Mesendoderm (in vitro differentiated cells): ENCODE data around the gene MRPL28.

Source experiments
- DNase-seq: peaks from one replicate; pipeline ENCODE4 v3.0.0; 2013
- H2AK5ac ChIP-seq: 2 replicates; pipeline ENCODE4 v1.6.1; 2013; ENCODE audit warnings: low read length, inconsistent platforms
- H2BK120ac ChIP-seq: 2 replicates; pipeline ENCODE4 v1.6.1; 2013; ENCODE audit warnings: low read depth, mild to moderate bottlenecking, low read length, moderate library complexity, mixed read lengths
- H2BK15ac ChIP-seq: replicated peaks from 2 replicates; pipeline ENCODE4 v1.6.1; 2013; ENCODE audit warnings: low read depth, mild to moderate bottlenecking, moderate library complexity
- H2BK5ac ChIP-seq: 2 replicates; pipeline ENCODE4 v1.6.1; 2013; ENCODE audit warnings: low read length, inconsistent platforms
- H3K18ac ChIP-seq: 2 replicates; pipeline ENCODE4 v1.6.1; 2013; ENCODE audit warnings: mild to moderate bottlenecking, low read length, mixed read lengths
- H3K23ac ChIP-seq: one replicate; pipeline ENCODE4 v1.6.1; 2013; ENCODE audit warnings: low read length
- H3K27ac ChIP-seq: 2 replicates; pipeline ENCODE4 v1.5.1; 2013; ENCODE audit warnings: low read depth, mild to moderate bottlenecking, inconsistent platforms, low read length, moderate library complexity
- H3K27me3 ChIP-seq: 2 replicates; pipeline ENCODE4 v1.6.1; 2013; ENCODE audit warnings: low read length, control low read depth, mild to moderate bottlenecking, inconsistent platforms; ENCODE audit not compliant: insufficient read depth, poor library complexity
- H3K36me3 ChIP-seq: 2 replicates; pipeline ENCODE4 v1.6.1; 2013; ENCODE audit warnings: low read length, inconsistent platforms; ENCODE audit not compliant: control insufficient read depth, insufficient read depth
- H3K4ac ChIP-seq: one replicate; pipeline ENCODE4 v1.6.1; 2013; ENCODE audit warnings: low read depth, mild to moderate bottlenecking, low read length, moderate library complexity
- H3K4me1 ChIP-seq: 2 replicates; pipeline ENCODE4 v1.6.1; 2013; ENCODE audit warnings: low read depth, low read length, inconsistent platforms; ENCODE audit not compliant: control insufficient read depth
- H3K4me2 ChIP-seq: 2 replicates; pipeline ENCODE4 v1.6.1; 2013; ENCODE audit warnings: low read length
- H3K4me3 ChIP-seq: 2 replicates; pipeline ENCODE4 v1.5.1; 2013; ENCODE audit warnings: mild to moderate bottlenecking, low read length
- H3K56ac ChIP-seq: one replicate; pipeline ENCODE4 v1.6.1; 2013; ENCODE audit warnings: low read length
- H3K79me1 ChIP-seq: 2 replicates; pipeline ENCODE4 v1.6.1; 2013; ENCODE audit warnings: low read length, inconsistent platforms
- H3K79me2 ChIP-seq: 2 replicates; pipeline ENCODE4 v1.6.1; 2013; ENCODE audit warnings: mild to moderate bottlenecking, low read length; ENCODE audit not compliant: control insufficient read depth, insufficient read depth
- H3K9ac ChIP-seq: 2 replicates; pipeline ENCODE4 v1.6.1; 2013; ENCODE audit warnings: low read length, inconsistent platforms
- H4K5ac ChIP-seq: one replicate; pipeline ENCODE4 v1.6.1; 2013; ENCODE audit warnings: low read length
- H4K8ac ChIP-seq: one replicate; pipeline ENCODE4 v1.6.1; 2013; ENCODE audit warnings: low read depth, mild to moderate bottlenecking, control low read depth, low read length, moderate library complexity
- WGBS: extraction: QIAGEN DNeasy Blood & Tissue Kit; methylation state at CpG from one replicate; pipeline ENCODE4 v1.1.7; 2013; ENCODE audit warnings: low lambda C conversion rate, missing lambda C conversion rate; ENCODE audit not compliant: insufficient coverage; ENCODE audit errors: extremely low coverage; 5-methylcytosine and 5-hydroxymethylcytosine counted together

The MRPL28 gene

GRCh38 chr16:322476-323143 lies 47.7 kb downstream of the MRPL28 start:
- no peaks in the 10 kb centered on the region for H3K4me1 ChIP-seq
- no peak overlapping the region for H4K8ac ChIP-seq
- no peak for DNase-seq
- H3K27ac ChIP-seq, result no peak overlapping the region
- no peak overlapping the region for H3K4me2 ChIP-seq
- no peak overlapping the region for H3K9ac ChIP-seq
- H3K4ac ChIP-seq, result no peak overlapping the region
- no peaks in the 10 kb centered on the region for H3K36me3 ChIP-seq
- H3K4me3 ChIP-seq, result no peak overlapping the region
- H2BK120ac ChIP-seq, result no peak overlapping the region
- H3K18ac ChIP-seq, result no peak overlapping the region
- peaks cover 59% of the 10 kb centered on the region for H3K79me2 ChIP-seq
- H3K79me1 ChIP-seq, result peaks cover 34% of the 10 kb centered on the region
- H3K23ac ChIP-seq, result no peak overlapping the region
- no peak overlapping the region for H3K56ac ChIP-seq
- H4K5ac ChIP-seq, result no peak overlapping the region
- no peaks in the 10 kb centered on the region for H3K27me3 ChIP-seq
- H2AK5ac ChIP-seq, result no peak overlapping the region
- no CpG with 5 or more reads among the region's 13 CpGs for WGBS
- no peak overlapping the region for H2BK5ac ChIP-seq
- H2BK15ac ChIP-seq, result no peak overlapping the region

- no peak for DNase-seq
- no CpG with 5 or more reads among the region's 9 CpGs for WGBS
- Histone ChIP-seq H3K27ac (no peak overlapping the region), H3K4me3 (no peak overlapping the region), H4K8ac (no peak overlapping the region), H3K27me3 (no peaks in the 10 kb centered on the region), H3K36me3 (no peaks in the 10 kb centered on the region), H4K5ac (no peak overlapping the region), H2BK15ac (no peak overlapping the region), H3K56ac (no peak overlapping the region), H3K4me1 (no peaks in the 10 kb centered on the region), H3K4ac (no peak overlapping the region), H2BK120ac (no peak overlapping the region), H3K9ac (no peak overlapping the region), H2BK5ac (no peak overlapping the region), H3K23ac (no peak overlapping the region), H3K79me2 (peaks cover 61% of the 10 kb centered on the region), H2AK5ac (no peak overlapping the region), H3K79me1 (peaks cover 35% of the 10 kb centered on the region), H3K18ac (no peak overlapping the region), H3K4me2 (no peak overlapping the region)
Measured at GRCh38 chr16:321532-321931, 48.8 kb downstream of the MRPL28 start.

GRCh38 chr16:320206-320605 lies 50.1 kb downstream of the MRPL28 start:
- Histone ChIP-seq H3K4me3 (no peak overlapping the region), H3K4me1 (no peaks in the 10 kb centered on the region), H3K9ac (no peak overlapping the region), H2AK5ac (no peak overlapping the region), H3K79me1 (peaks cover 30% of the 10 kb centered on the region), H3K18ac (no peak overlapping the region), H3K4ac (no peak overlapping the region), H3K27me3 (no peaks in the 10 kb centered on the region), H2BK5ac (no peak overlapping the region), H3K23ac (no peak overlapping the region), H2BK15ac (no peak overlapping the region), H3K36me3 (no peaks in the 10 kb centered on the region), H3K27ac (no peak overlapping the region), H4K8ac (no peak overlapping the region), H3K4me2 (no peak overlapping the region), H3K56ac (no peak overlapping the region), H2BK120ac (no peak overlapping the region), H3K79me2 (peaks cover 55% of the 10 kb centered on the region), H4K5ac (no peak overlapping the region)
- no CpG with 5 or more reads among the region's 5 CpGs for WGBS
- DNase-seq, result no peak

GRCh38 chr16:318628-319027 lies 51.7 kb downstream of the MRPL28 start:
- no peak overlapping the region for H2BK15ac ChIP-seq
- H3K27ac ChIP-seq, result no peak overlapping the region
- no peak overlapping the region for H2BK5ac ChIP-seq
- WGBS, result no CpG with 5 or more reads among the region's 22 CpGs
- H3K9ac ChIP-seq, result no peak overlapping the region
- H3K79me2 ChIP-seq, result peaks cover 53% of the 10 kb centered on the region
- no peak overlapping the region for H3K4ac ChIP-seq
- peaks cover 3% of the 10 kb centered on the region for H3K36me3 ChIP-seq
- H3K79me1 ChIP-seq, result peaks cover 38% of the 10 kb centered on the region
- no peak overlapping the region for H3K56ac ChIP-seq
- H3K4me3 ChIP-seq, result no peak overlapping the region
- H3K4me2 ChIP-seq, result no peak overlapping the region
- peak; percentile 81 for DNase-seq
- H3K27me3 ChIP-seq, result no peaks in the 10 kb centered on the region
- no peak overlapping the region for H3K23ac ChIP-seq
- no peaks in the 10 kb centered on the region for H3K4me1 ChIP-seq
- no peak overlapping the region for H4K8ac ChIP-seq
- no peak overlapping the region for H3K18ac ChIP-seq
- no peak overlapping the region for H2AK5ac ChIP-seq
- no peak overlapping the region for H2BK120ac ChIP-seq
- no peak overlapping the region for H4K5ac ChIP-seq

- Histone ChIP-seq H3K79me1 (peaks cover 35% of the 10 kb centered on the region), H4K5ac (no peak overlapping the region), H3K4me3 (no peak overlapping the region), H2BK15ac (no peak overlapping the region), H2BK5ac (no peak overlapping the region), H3K27ac (no peak overlapping the region), H2BK120ac (no peak overlapping the region), H3K4ac (no peak overlapping the region), H3K9ac (no peak overlapping the region), H3K4me1 (no peaks in the 10 kb centered on the region), H2AK5ac (no peak overlapping the region), H3K4me2 (no peak overlapping the region), H3K18ac (no peak overlapping the region), H4K8ac (no peak overlapping the region), H3K56ac (peak overlapping the region; percentile 7), H3K36me3 (peaks cover 3% of the 10 kb centered on the region), H3K79me2 (peaks cover 48% of the 10 kb centered on the region), H3K27me3 (no peaks in the 10 kb centered on the region), H3K23ac (no peak overlapping the region)
- DNase-seq, result no peak
- WGBS, result no CpG with 5 or more reads among the region's 5 CpGs
Measured at GRCh38 chr16:317583-317982, 52.8 kb downstream of the MRPL28 start.
